HG03571 (cell line): ENCODE results near the gene VSNL1.

Experiments
- ATAC-seq: cut with Tn5 transposase; IDR thresholded peaks from one replicate; pipeline ENCODE4 v1.9.1; 2021; ENCODE audit not compliant: unreplicated experiment

Gene VSNL1

GRCh38 chr2:17580319-17580715 lies 39.8 kb downstream of the VSNL1 start:
- no peak for ATAC-seq

GRCh38 chr2:17581831-17582230 lies 41.3 kb downstream of the VSNL1 start:
- ATAC-seq: no peak

- no peak for ATAC-seq
Measured at GRCh38 chr2:17583166-17583565, 42.7 kb downstream of the VSNL1 start.

DNA sequence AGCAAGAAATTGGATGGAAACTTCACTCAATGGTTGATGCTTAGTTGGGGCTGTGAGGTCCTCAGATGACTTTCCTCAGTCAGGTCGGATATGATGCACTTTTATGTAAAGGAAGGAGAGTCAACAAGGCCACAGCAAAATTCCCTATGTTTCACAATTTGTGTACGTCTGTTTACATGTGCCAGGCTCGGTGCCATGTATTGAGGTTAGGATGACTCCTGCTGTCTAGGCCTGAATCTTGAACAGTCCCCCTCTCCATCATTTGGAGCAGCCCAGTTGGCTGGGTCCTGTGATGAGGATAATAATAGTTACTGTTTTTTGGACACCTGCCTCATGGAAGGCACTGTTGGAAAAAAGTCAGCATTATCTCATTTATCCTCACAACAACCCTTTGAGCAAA lies 43.1 kb downstream of the VSNL1 start:
- no peak for ATAC-seq

DNA sequence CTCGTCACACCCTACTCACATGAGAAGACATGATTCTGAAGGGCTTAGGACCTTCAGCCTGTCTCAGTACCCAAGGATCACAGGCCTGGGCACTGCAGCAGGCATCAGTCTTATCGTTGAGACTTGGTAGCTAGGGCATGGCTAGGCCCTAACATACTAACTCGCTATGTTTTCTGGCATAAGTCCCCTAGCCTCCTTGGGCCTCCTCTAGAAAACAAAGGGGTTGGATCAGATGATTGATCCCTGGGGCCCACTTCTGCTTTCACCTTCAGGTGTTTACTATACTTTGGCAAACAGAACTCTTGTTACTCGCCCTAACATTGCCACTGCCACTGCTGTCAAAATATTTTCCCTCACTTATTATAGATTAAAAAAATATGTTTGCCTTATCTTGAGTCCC lies 44.2 kb downstream of the VSNL1 start:
- ATAC-seq: no peak

GRCh38 chr2:17587469-17587868 lies 47.0 kb downstream of the VSNL1 start:
- no peak for ATAC-seq

DNA sequence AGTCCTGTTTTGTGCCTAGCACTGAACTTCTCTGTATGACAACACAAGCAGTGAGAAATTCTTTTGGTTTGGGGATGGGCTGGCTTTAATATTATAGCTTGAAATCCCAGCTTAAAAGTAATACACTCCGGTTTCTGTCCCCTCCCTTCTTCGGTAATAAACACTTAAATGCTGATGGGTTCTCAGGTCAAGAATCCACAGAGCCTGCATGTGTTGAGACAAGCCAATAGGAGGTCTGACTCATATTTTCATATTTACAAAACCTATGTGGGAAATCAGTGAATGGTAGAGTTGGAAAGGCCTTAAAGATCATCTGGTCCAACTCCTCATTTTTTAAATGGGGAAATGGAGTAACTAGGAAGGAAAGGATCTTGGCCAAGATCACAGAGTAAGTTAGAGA lies 47.5 kb downstream of the VSNL1 start:
- no peak for ATAC-seq

GRCh38 chr2:17589406-17590035 lies 49.0 kb downstream of the VSNL1 start:
- no peak for ATAC-seq

- ATAC-seq: no peak
Measured at GRCh38 chr2:17590342-17590911, 49.9 kb downstream of the VSNL1 start.

DNA sequence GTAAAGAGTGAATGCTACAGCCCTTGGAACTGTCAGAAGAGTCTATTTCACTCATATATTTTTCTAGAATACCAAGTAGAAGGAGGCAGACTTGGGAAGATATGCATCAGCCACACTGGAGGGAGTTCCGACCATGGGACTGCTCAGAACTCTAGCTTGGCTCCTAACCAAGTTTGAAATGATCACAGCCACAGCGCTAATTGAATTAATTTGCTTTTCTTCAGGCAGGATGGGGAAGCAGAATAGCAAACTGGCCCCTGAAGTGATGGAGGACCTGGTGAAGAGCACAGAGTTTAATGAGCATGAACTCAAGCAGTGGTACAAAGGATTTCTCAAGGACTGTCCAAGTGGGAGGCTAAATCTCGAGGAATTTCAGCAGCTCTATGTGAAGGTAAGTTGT lies 51.4 kb downstream of the VSNL1 start:
- no peak for ATAC-seq

DNA sequence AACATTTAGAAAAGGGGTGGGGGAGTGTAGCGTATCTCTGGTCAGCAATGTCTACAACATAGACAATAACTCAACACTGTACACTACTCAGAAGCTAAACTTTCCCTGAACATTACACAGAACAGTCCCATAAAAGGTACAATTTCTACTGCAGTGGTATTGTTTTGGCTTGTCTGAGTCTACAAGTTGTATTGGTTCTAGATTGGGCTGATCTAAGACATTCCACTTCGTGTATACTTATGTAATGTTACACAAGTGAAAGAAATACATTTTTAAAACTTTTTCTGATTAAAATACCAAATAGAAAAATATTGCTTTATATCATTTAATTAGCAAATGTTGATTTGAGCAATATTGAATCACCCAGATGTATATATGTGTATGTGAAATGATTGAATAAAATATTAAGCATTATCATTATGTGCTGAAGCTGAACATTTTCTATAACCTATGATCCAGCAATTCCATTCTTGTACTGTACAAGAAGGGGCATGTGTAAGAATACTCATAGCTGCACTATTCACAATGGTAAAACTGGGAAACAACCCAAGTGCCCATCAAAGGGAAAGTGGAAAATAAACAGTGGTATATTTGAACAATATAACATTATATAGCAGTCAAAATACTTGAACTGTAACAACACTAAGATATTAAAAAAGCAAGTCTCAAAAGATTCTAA lies 52.4 kb downstream of the VSNL1 start:
- ATAC-seq: no peak

- ATAC-seq: no peak
Measured at GRCh38 chr2:17593445-17593840, 52.9 kb downstream of the VSNL1 start.

DNA sequence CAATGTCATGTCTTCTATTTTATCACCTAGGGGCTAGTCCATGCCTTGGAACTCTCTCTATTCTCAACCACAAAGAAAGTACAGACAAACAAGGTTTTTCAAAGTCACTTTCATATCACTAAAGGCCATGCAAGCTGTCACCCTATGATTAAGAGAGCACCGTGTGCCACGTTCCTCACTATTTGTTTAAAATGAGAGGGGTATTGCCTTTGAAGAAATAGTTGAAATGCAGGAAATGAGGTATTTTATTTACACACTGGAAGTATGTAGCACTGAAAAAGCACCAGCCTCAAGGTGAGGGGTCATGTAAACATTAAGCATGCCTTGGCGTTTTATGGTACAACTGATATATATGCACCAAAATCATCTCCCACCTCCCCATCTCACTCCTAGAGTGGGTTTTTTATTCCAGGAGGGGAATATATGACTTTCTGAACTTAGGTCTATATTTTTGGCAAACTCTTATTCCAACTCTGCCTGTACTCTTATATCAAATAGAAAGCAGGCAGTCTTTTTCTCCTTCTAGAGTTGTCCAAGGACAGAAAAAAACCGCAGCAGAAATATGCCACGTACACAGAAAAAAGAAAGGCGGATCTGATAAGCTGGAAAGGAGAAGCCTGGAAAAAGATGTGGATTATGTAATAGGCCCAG lies 53.5 kb downstream of the VSNL1 start:
- ATAC-seq: no peak

DNA sequence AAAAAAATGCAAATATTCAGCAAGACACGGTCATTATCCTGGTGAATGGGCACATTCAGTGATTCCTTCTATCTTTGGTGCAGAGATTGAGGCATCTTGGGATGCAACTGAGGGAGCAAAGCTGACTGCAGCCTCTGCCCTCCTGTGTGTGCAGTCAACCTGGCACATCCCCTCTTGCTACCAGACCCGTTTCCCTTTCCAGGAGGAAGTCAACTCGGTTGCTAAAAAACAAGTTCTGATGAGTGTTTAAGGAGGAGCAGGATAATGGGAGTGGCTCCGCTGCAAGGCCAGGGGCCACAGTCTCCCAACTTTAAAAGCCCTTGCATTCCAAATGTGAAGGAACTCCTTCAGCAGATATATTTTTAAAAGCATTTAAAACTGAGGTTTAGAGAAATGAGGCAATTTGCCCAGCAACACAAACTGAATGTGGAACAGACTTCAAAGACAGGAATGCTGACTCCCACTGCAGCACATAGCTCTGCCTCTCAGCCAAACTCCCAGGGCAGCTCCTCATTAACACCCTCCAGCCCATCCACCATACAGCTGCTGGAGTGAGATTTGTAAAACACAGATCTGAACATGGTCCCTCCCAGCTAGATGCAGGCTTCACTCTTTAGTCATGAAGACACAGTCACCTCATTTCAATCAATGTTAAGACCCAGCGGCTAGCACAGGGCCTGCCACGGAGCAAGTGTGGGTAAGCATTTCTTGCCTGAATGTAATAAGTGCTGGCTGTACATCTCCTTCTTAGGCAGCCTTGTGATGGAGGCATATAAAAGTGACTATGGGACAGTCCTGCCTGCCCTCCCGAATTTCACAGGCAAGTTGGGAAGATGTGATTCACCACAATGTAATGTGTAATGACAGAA lies 54.3 kb downstream of the VSNL1 start:
- ATAC-seq: no peak

DNA sequence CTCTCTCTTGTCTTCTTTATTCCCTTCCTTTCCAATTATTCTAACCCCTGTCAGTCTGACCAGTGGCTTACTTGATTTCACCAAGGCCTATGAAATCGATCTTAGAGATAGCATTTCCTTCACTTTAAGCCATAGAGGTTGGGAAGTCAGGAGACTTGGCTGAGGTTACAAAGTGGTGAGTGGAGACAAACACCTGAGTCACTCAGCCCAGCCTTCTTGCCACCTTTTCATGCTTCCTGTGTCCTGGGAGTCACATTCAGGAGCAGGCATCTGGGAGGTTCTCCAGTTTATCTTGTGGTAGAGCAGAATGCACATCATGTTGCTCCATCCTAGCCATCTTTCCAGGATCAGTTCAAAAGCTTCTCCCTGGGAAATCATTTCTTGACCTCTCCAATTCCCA lies 59.1 kb downstream of the VSNL1 start:
- no peak for ATAC-seq

DNA sequence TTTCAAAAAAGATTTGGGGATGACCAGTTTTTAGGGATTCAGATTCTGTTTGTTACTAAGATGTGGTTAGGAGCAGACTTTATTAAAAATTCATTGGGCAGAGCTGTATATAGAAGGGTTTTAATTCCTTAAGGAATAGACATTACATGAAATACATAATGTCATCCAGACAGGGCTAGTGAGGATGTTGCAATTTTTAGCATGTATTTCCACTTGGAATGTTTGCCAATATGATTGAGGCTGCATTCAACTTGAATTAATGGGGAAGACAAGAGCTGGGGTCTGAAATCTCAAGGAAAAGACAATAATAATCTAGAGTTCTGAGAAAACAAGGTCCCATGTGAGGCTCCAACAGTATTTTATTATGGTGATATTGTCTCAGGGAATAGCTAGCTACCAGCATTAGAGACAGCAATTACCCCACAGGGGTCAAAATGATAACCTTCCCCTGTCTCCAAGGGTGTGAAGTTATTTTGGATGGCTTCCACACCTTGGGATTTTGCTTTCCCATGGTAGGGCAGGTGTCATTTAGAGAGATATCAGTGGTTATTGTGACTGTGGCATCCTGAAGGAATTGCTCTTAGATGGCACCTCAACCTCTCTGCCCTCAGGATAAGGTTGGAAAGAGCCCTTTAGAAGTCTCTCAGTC lies 60.2 kb downstream of the VSNL1 start:
- no peak for ATAC-seq

- ATAC-seq: no peak
Measured at GRCh38 chr2:17604050-17604449, 63.6 kb downstream of the VSNL1 start.

- no peak for ATAC-seq
Measured at GRCh38 chr2:17605696-17606095, 65.2 kb downstream of the VSNL1 start.

GRCh38 chr2:17606851-17607250 lies 66.4 kb downstream of the VSNL1 start:
- ATAC-seq: no peak

GRCh38 chr2:17607379-17607778 lies 66.9 kb downstream of the VSNL1 start:
- ATAC-seq: no peak

GRCh38 chr2:17608251-17608650 lies 67.8 kb downstream of the VSNL1 start:
- no peak for ATAC-seq
